SK-N-SH (cell line): ENCODE results near the gene GPN1. TPM values are rescaled to one million over a fixed set of nuclear protein-coding genes. Genes with fewer than 3 reads are reported as not detected.

Experiments used
- CTCF ChIA-PET: fragments of 300-600, 350-600 bp; formaldehyde crosslinking; extraction: SDS; loops from one replicate; lab custom pipeline; 2021; lab: Yijun Ruan, JAX
- POLR2A ChIA-PET: fragments of 350-600 bp; sonication (Branson Sonifier 250); formaldehyde crosslinking; extraction: SDS; loops from one replicate; lab custom pipeline; 2020; ENCODE audit warnings: antibody characterized with exemption, inconsistent platforms; lab: Yijun Ruan, JAX
- DNase-seq: peaks from one replicate; pipeline ENCODE4 v3.0.0; 2012
- H2AFZ ChIP-seq: fragments of 200-600 bp; sonication (generic); 2 replicates; pipeline ENCODE4 v1.8.1; 2016; ENCODE audit warnings: antibody characterized with exemption, mild to moderate bottlenecking, low read depth
- H3F3A ChIP-seq: fragments of 200-600 bp; sonication (generic); replicated peaks from 2 replicates; pipeline ENCODE3; 2016; ENCODE audit warnings: antibody characterized with exemption, mild to moderate bottlenecking; ENCODE audit not compliant: insufficient read depth
- H3K27ac ChIP-seq, 2 experiments: fragments of 200-500 bp in 1 of 2; fragments of 200-600 bp in 1 of 2; sonication (Bioruptor generic) in 1 of 2; sonication (generic), shearing (Covaris generic) in 1 of 2; 2 replicates each; pipeline versions ENCODE4 v1.5.1 to v1.6.1; 2014 to 2016; ENCODE audit warnings: low read depth in 2 of 2, inconsistent platforms in 1 of 2, low read length in 1 of 2, mild to moderate bottlenecking in 1 of 2, mixed read lengths in 1 of 2
- H3K27me3 ChIP-seq: fragments of 200-600 bp; sonication (generic), shearing (Covaris generic); 2 replicates; pipeline ENCODE4 v1.6.1; 2016; ENCODE audit warnings: mixed run types; ENCODE audit not compliant: insufficient read depth
- H3K36me3 ChIP-seq, 2 experiments: fragments of 200-500 bp in 1 of 2; fragments of 200-600 bp in 1 of 2; sonication (Bioruptor generic) in 1 of 2; sonication (generic) in 1 of 2; replicated peaks in 1 of 2; 2 replicates each; pipeline versions ENCODE3 to v1.5.1; 2014 to 2016; ENCODE audit warnings: low read length in 1 of 2, mild to moderate bottlenecking in 1 of 2; ENCODE audit not compliant: insufficient read depth in 2 of 2, control insufficient read depth in 1 of 2
- H3K4me1 ChIP-seq, 2 experiments: fragments of 200-500 bp in 1 of 2; fragments of 200-600 bp in 1 of 2; sonication (Bioruptor generic) in 1 of 2; sonication (generic), shearing (Covaris generic) in 1 of 2; 2 replicates each; pipeline versions ENCODE4 v1.5.1 to v1.6.1; 2014 to 2016; ENCODE audit warnings: low read depth in 1 of 2, low read length in 1 of 2, mixed run types in 1 of 2; ENCODE audit not compliant: insufficient read depth in 2 of 2, control insufficient read depth in 1 of 2
- H3K4me2 ChIP-seq: fragments of 200-600 bp; sonication (generic), shearing (Covaris generic); 2 replicates; pipeline ENCODE4 v1.6.1; 2017; ENCODE audit warnings: mixed run types
- H3K4me3 ChIP-seq, 2 experiments: fragments of 200-500 bp in 1 of 2; fragments of 200-600 bp in 1 of 2; sonication (Bioruptor generic) in 1 of 2; sonication (generic), shearing (Covaris generic) in 1 of 2; 2 replicates each; pipeline versions ENCODE4 v1.5.1 to v1.8.1; 2014 to 2016; ENCODE audit warnings: low read depth in 2 of 2, inconsistent platforms in 1 of 2, low read length in 1 of 2, mild to moderate bottlenecking in 1 of 2, mixed read lengths in 1 of 2, moderate library complexity in 1 of 2
- H3K79me2 ChIP-seq: fragments of 200-600 bp; sonication (generic); 2 replicates; pipeline ENCODE4 v1.8.1; 2017; ENCODE audit warnings: mild to moderate bottlenecking; ENCODE audit not compliant: insufficient read depth
- H3K9ac ChIP-seq: fragments of 200-600 bp; sonication (generic); 2 replicates; pipeline ENCODE4 v1.6.1; 2017; ENCODE audit warnings: mixed run types
- H3K9me2 ChIP-seq: fragments of 200-600 bp; sonication (generic); 2 replicates; pipeline ENCODE4 v1.6.1; 2017; ENCODE audit warnings: mixed run types
- H3K9me3 ChIP-seq: fragments of 200-600 bp; sonication (generic); 2 replicates; pipeline ENCODE4 v1.6.1; 2017; ENCODE audit warnings: mixed run types, mild to moderate bottlenecking, moderate library complexity
- H4K20me1 ChIP-seq: fragments of 200-600 bp; sonication (generic); 2 replicates; pipeline ENCODE4 v1.6.1; 2017; ENCODE audit warnings: mild to moderate bottlenecking, mixed run types; ENCODE audit not compliant: insufficient read depth
- EZH2phosphoT487 ChIP-seq: fragments of 200-600 bp; sonication (generic); IDR thresholded peaks from 2 replicates; pipeline ENCODE4 v1.6.1; 2017; ENCODE audit warnings: low read depth, mixed run types, mild to moderate bottlenecking, antibody characterized with exemption, moderate library complexity, borderline replicate concordance
- FOSL2 ChIP-seq: IDR thresholded peaks from 2 replicates; pipeline ENCODE4 v1.4.0; 2012; ENCODE audit warnings: low read depth, mild to moderate bottlenecking, moderate library complexity, borderline replicate concordance
- GABPA ChIP-seq: IDR thresholded peaks from 2 replicates; pipeline ENCODE4 v1.4.0; 2012; ENCODE audit warnings: low read depth, mild to moderate bottlenecking
- JUND ChIP-seq: IDR thresholded peaks from 2 replicates; pipeline ENCODE4 v1.4.0; 2012
- MEF2A ChIP-seq: IDR thresholded peaks from 2 replicates; pipeline ENCODE4 v1.4.0; 2012; ENCODE audit warnings: low read depth, borderline replicate concordance
- PBX3 ChIP-seq: IDR thresholded peaks from 2 replicates; pipeline ENCODE4; 2012
- REST ChIP-seq: IDR thresholded peaks from 2 replicates; pipeline ENCODE4 v1.6.1; 2012; ENCODE audit warnings: mild to moderate bottlenecking, low read depth, low read length, moderate library complexity
- RXRA ChIP-seq: IDR thresholded peaks from 2 replicates; pipeline ENCODE4 v1.4.0; 2012; ENCODE audit warnings: low read depth, mild to moderate bottlenecking, borderline replicate concordance
- TCF12 ChIP-seq: IDR thresholded peaks from 2 replicates; pipeline ENCODE4 v1.4.0; 2012
- USF1 ChIP-seq: IDR thresholded peaks from 2 replicates; pipeline ENCODE4 v1.4.0; 2012; ENCODE audit warnings: low read depth, borderline replicate concordance
- USF2 ChIP-seq: fragments of 150-350 bp; IDR thresholded peaks from 2 replicates; pipeline ENCODE4 v1.6.1; 2017; ENCODE audit warnings: antibody characterized with exemption, low read length, low read depth, borderline replicate concordance
- ZBTB33 ChIP-seq: IDR thresholded peaks from 2 replicates; pipeline ENCODE4 v1.4.0; 2012; ENCODE audit warnings: low read depth, borderline replicate concordance
- WGBS: methylation state at CpG from one replicate; pipeline ENCODE4 v1.1.6; 2017; ENCODE audit warnings: low lambda C conversion rate; 5-methylcytosine and 5-hydroxymethylcytosine counted together
- polyA plus RNA-seq, 3 experiments: library from polyadenylated mRNA; depleted of rRNA; stranded (reverse); fragments of >200 nt; gene quantifications; 2 replicates each; pipeline ENCODE4 v1.2.3, GENCODE V29; 2012
- small RNA-seq, 7 experiments: library from RNA; depleted of rRNA; stranded (forward); fragments of <200 nt; gene quantifications; one replicate each; pipeline ENCODE3, GENCODE V24; 2012

The GPN1 gene
- polyA plus RNA-seq, 1 of the 3 experiments (the other 2 are of a cell fraction): 74.0 TPM

GRCh38 chr2:27697660-27698059, 68.8 kb downstream of the GPN1 start:
- TF ChIP-seq JUND (no peak), FOSL2 (no peak), REST (no peak), USF1 (no peak), MEF2A (no peak), EZH2phosphoT487 (no peak), GABPA (no peak), RXRA (no peak), PBX3 (no peak), USF2 (no peak), ZBTB33 (no peak), TCF12 (no peak)
- ChIA-PET CTCF (interaction anchor here (18.8 kb wide), 1 partner anchor 10 kb away, joined by 333 read pairs; no protein-coding TSS in a partner anchor), POLR2A (no interaction called here)
- Histone ChIP-seq H3K9me2 (no peaks in the 10 kb centered on the region), H3K27ac (no peak overlapping the region), H3K27me3 (no peaks in the 10 kb centered on the region), H3K36me3 (peaks cover 23 to 29% of the 10 kb centered on the region in 2 experiments), H4K20me1 (no peaks in the 10 kb centered on the region), H2AFZ (no peak overlapping the region), H3K4me3 (no peak overlapping the region), H3K9me3 (no peaks in the 10 kb centered on the region), H3K9ac (no peak overlapping the region), H3K4me1 (no peaks in the 10 kb centered on the region; a peak in 1 of 4 replicates), H3K4me2 (no peak overlapping the region), H3F3A (no peaks in the 10 kb centered on the region), H3K79me2 (no peaks in the 10 kb centered on the region)
- no peak for DNase-seq
- 100% methylated on average over 1 of the region's 1 CpG for WGBS

Small RNAs within 50 kb of the gene (small RNA-seq; reads per million reads assigned to genes)
- gene RF00340: 0 reads per million in 7 experiments

Other genes starting within 250 kb of the GPN1 start
- 53.8 and 63.7 TPM in 2 replicates for gene ZNF513, start 248.3 kb upstream of the GPN1 start, polyA plus RNA-seq (2012; rRNA removed)
- 99.7 and 113 TPM in 2 replicates for gene PPM1G, start 219.5 kb upstream of the GPN1 start, polyA plus RNA-seq (2012; rRNA removed)
- 182 and 227 TPM in 2 replicates for gene NRBP1, start 200.4 kb upstream of the GPN1 start, polyA plus RNA-seq (2012; rRNA removed)
- 3.6 and 4.1 TPM in 2 replicates for gene KRTCAP3, start 186.7 kb upstream of the GPN1 start, polyA plus RNA-seq (2012; rRNA removed)
- 28.2 and 31.3 TPM in 2 replicates for gene IFT172, start 139.3 kb upstream of the GPN1 start, polyA plus RNA-seq (2012; rRNA removed)
- 26.5 and 27.0 TPM in 2 replicates for gene FNDC4, start 133.8 kb upstream of the GPN1 start, polyA plus RNA-seq (2012; rRNA removed)
- 0.18 and 0.67 TPM in 2 replicates for gene GCKR, start 132.2 kb upstream of the GPN1 start, polyA plus RNA-seq (2012; rRNA removed)
- gene ZNF512, start 46.0 kb upstream of the GPN1 start, polyA plus RNA-seq (2012; rRNA removed): 22.3 and 36.5 TPM in 2 replicates
- gene CCDC121, start within 50 bp of the GPN1 start, polyA plus RNA-seq (2012; rRNA removed): 2.3 and 2.7 TPM in 2 replicates
- gene SUPT7L, start 34.6 kb downstream of the GPN1 start, polyA plus RNA-seq (2012; rRNA removed): 49.7 and 69.3 TPM in 2 replicates
- 9.4 and 9.8 TPM in 2 replicates for gene SLC4A1AP, start 34.8 kb downstream of the GPN1 start, polyA plus RNA-seq (2012; rRNA removed)
- 132 and 153 TPM in 2 replicates for gene MRPL33, start 142.7 kb downstream of the GPN1 start, polyA plus RNA-seq (2012; rRNA removed)